ENCODE results near the gene FGF2.

The FGF2 gene

DNA sequence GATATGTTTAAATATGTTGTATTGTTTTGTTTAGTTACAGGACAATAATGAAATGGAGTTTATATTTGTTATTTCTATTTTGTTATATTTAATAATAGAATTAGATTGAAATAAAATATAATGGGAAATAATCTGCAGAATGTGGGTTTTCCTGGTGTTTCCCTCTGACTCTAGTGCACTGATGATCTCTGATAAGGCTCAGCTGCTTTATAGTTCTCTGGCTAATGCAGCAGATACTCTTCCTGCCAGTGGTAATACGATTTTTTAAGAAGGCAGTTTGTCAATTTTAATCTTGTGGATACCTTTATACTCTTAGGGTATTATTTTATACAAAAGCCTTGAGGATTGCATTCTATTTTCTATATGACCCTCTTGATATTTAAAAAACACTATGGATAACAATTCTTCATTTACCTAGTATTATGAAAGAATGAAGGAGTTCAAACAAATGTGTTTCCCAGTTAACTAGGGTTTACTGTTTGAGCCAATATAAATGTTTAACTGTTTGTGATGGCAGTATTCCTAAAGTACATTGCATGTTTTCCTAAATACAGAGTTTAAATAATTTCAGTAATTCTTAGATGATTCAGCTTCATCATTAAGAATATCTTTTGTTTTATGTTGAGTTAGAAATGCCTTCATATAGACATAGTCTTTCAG, 68.8 kb downstream of the FGF2 start:
- no peak for DNase-seq (ENCODE audit: low spot score)

DNA sequence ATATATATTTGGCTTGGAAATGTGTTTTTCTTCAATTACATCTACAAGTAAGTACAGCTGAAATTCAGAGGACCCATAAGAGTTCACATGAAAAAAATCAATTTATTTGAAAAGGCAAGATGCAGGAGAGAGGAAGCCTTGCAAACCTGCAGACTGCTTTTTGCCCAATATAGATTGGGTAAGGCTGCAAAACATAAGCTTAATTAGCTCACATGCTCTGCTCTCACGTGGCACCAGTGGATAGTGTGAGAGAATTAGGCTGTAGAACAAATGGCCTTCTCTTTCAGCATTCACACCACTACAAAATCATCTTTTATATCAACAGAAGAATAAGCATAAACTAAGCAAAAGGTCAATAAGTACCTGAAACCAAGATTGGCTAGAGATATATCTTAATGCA, 69.6 kb downstream of the FGF2 start:
- no peak for DNase-seq (ENCODE audit: low spot score)

GRCh38 chr4:122898370-122899150, 71.9 kb downstream of the FGF2 start:
- DNase-seq (ENCODE audit: low spot score) = no peak

DNA sequence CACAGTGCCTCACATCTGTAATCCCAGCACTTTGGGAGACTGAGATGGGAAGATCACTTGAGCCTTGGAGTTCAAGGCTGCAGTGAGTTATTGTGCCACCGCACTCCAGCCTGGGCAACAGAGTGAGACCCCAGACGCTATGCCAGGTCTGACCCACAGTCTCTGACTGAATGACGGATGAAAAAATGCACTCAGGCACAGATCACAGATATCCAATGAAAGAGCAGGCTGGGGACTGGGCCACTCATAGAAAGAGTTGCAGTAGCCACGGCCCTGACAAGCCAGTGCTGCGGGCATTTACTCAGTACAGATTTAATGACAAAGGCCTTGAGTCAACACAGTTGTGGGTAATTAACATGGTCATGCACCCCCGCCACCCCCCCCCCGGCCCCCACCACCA, 73.1 kb downstream of the FGF2 start:
- no peak for DNase-seq (ENCODE audit: low spot score)

GRCh38 chr4:122900314-122900713, 73.7 kb downstream of the FGF2 start:
- DNase-seq (ENCODE audit: low spot score) = no peak

DNA sequence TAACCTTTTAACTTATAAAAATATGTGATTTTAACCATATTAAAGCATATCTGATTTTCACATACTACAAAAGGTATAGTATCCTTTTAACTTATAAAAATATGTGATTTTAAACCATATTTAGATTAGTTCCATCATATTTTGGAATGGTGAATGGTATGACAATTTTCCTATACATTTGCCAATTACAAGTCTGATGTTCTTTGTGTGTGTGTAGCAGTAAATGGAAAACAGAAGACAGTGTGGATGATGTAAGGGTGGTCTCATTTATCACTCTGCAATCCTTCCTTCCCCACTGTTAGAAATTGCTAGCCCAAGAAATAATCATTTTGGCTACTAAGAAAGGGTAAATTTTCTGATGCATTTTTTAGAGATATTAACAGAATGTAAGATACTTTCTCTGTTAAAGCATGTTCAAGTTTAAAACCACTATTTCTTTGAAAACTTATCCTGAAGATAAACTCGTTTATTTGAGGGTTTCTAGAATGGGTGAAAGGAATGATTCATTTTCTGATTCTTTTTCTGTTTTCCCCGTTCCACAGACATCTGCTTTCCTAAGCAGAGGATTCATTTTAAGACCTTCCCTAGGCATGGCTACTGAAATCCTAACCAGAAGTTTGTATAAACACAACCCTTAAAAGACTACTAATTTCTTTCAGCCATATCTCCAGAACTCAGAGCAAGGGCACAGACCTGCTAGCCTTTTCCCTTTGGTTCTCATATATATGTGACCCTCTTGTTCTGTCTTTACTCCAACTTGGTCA, 74.8 kb downstream of the FGF2 start:
- no peak for DNase-seq (ENCODE audit: low spot score)

- DNase-seq (ENCODE audit: low spot score) = no peak
Observed at GRCh38 chr4:122903766-122904288, 77.2 kb downstream of the FGF2 start.

DNA sequence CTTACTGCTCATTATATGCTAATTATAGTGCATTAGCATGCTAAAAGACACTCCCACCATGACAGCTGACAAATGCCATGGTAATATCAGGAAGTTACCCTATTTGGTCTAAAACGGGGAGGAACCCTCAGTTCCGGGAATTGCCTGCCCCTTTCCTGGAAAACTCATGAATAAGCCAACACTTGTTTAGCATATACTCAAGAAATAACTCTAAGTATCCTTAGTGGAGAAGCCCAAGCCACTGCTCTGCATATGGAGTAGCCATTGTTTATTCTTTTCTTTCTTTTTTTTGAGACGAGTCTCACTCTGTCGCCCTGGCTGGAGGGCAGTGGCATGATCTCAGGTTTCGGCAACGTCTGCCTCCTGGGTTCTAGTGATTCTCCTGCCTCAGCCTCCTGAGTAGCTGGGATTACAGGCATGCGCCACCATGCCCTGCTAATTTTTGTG, 80.3 kb downstream of the FGF2 start:
- no peak for DNase-seq (ENCODE audit: low spot score)

- DNase-seq (ENCODE audit: low spot score) = no peak
Observed at GRCh38 chr4:122908223-122908622, 81.6 kb downstream of the FGF2 start.

- DNase-seq (ENCODE audit: low spot score) = no peak
Observed at GRCh38 chr4:122909683-122910082, 83.1 kb downstream of the FGF2 start.

DNA sequence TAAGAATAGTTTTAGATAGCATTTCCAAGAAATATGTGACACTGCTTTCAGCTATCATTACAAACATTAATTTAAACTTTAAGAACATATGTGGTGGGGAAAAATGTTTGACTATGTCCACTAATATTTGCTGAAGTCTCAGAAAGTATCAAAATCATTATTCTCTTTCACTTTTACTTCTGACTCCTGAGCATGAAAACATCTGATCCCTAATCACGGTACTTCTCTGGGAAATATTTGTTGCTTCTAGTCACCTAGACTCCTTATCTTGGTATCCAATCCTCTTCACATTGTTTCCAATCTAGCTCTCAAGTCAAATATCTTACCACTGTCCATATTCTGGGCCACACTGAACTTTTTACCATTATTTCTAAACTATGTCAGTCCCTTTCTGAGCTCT, 85.0 kb downstream of the FGF2 start:
- DNase-seq (ENCODE audit: low spot score) = no peak

GRCh38 chr4:122912810-122913575, 86.4 kb downstream of the FGF2 start:
- DNase-seq (ENCODE audit: low spot score) = no peak

DNA sequence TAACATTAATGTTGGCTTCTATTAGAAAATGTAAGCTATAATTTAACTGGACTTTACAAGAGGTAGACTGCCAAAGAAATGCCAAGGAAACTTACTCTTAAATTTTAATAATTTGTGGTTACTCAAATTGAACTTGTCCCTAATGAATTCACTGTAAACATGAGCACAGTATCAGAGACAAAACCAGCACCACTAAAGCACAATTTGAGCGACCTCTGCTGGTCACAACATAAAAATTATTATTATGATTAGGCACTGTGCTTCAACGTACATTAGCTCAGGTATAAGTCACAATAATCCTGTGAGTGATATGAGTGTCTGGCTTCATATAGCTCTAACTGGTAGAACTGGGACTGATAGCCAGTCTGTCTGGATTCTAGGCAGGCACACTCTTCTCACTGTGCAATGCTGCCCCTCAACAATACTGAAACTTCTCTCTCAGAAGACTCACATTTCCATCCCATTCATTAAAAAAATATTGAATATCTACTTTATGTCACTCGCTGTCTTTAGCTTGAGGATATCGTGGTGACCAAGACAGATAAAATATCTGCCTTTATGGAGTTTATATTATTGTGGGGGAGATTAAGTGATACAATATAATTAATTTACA, 87.8 kb downstream of the FGF2 start:
- DNase-seq (ENCODE audit: low spot score) = peak; percentile 5

GRCh38 chr4:122914938-122915337, 88.3 kb downstream of the FGF2 start:
- no peak for DNase-seq (ENCODE audit: low spot score)

DNA sequence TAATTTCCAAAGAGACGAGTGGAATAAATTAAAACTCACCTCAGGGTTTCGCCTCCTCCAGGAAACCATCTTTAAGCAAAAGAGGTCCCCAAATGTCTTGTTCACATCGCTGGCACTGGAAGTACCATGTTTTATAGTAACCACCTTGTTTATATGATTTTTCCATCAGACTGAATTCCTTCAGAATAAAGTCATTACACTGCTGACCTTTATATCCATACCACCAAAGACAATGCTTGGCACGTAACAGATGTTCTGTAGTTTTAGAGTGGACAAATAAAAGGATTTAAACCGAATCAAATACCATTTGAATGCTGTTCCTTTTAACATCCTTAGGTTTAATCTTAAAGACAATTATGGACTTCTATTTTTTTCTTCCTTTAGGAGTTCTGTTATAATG, 91.1 kb downstream of the FGF2 start:
- DNase-seq (ENCODE audit: low spot score) = no peak

GRCh38 chr4:122920473-122920872, 93.8 kb downstream of the FGF2 start:
- DNase-seq (ENCODE audit: low spot score) = no peak

DNA sequence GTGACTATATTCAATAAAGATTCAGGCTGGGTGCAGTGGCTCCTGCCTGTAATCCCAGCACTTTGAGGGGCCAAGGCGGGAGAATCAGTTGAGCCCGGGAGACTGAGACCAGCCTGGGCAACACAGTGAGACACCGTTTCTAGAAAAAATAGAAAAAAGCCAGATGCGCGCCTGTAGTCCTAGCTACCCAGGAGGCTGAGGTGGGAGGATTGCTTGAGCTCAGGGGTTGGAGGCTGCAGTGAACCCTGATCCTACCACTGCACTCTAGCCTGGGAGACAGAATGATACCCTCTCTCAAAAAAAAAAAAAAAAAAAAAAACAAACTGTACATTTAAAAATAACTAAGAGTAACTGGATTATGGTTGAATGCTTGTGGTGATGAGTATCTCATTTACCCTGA, 94.7 kb downstream of the FGF2 start:
- DNase-seq (ENCODE audit: low spot score) = no peak

DNA sequence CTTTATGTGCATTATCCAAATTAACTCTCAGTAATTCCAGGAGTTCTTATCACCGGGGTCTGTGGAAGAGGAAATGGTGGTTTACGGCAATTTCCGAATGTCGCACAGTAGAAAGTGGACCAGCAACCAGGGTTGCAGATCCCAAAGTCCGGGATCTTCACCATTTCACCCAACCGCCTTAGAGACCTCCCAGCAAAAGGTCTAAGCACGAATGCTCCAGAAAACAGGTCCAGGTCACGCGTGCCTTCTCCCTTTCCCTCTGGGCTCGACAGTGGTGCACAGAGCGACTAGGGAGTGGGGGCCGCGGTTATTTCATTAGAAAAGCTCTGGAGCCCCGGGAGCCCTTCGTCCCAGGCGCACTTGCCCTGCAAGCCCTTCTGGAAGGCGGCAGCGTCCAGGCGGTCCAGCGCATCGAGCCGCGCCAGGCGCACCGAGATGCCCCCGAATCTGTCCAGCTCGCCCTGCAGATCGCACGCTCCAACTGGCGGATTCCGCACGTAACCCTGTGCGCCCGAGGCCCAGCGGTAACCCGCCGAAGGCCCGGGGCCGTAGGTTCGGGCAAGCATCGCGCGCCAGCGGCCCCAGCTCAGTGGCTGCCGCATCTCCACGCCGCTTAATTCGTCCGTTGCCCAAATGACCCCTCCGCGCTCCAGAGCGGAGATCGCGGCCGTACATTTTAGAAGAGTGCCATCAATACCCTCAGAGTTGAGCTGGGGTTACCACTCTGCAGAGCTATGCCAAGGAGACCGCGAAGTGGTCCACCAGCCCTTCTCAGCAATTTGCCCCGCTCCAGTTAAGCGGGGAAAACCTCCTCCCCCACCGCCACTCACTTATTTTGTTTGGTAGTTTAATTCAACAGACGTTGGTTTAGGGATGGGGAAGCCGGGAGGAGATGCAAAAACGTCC, 95.6 kb downstream of the FGF2 start, which contains the start of gene NUDT6:
NUDT6 (minus strand) TSS at position 627 of the 906 bp plus-strand sequence; CDS start at position 602, 25 bp downstream.
- DNase-seq (ENCODE audit: low spot score) = peak; percentile 25

DNA sequence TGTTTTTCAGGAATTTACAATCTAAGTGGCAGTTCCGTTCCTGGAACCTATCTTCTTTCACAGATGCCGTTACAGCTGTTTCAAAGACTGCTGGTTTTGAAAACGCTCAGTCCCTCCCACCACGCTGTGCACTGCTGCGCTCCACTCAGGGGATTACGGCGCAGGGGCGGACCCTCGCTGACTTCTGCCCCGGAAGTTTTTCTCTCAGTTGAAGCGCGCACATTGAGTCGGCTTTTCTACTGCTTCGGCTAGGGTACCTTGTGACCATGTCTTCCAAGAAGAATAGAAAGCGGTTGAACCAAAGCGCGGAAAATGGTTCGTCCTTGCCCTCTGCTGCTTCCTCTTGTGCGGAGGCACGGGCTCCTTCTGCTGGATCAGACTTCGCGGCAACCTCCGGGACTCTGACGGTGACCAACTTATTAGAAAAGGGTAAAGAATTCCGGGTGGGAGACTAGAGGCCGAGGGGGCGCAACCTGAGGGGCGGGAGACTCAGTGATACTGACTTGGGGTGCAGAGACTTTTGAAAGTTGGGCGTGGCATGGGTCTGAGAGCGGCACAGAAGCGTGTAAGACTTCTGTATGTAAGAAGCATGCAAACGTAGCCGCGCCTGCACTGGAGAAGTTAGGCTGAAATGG, 96.4 kb downstream of the FGF2 start:
- DNase-seq (ENCODE audit: low spot score) = peak; percentile 82

DNA sequence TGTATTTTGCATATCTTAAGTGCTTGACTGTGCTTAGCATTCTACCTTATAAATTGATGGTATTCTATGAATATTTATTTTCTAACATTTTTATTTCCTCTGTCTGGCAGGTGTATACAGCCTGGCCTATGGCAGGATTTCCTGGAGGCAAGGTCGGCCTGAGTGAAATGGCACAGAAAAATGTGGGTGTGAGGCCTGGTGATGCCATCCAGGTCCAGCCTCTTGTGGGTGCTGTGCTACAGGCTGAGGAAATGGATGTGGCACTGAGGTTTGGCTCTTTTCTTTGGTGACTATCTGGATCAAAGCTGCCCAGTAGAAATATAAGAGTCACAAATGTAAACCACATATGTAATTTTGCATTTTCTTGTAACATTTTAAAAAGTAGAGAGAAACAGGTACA, 102.3 kb downstream of the FGF2 start:
- DNase-seq (ENCODE audit: low spot score) = no peak

Data from germinal center (tissue), 1 donor.